ENCODE results near the gene TEX13A.

DNA sequence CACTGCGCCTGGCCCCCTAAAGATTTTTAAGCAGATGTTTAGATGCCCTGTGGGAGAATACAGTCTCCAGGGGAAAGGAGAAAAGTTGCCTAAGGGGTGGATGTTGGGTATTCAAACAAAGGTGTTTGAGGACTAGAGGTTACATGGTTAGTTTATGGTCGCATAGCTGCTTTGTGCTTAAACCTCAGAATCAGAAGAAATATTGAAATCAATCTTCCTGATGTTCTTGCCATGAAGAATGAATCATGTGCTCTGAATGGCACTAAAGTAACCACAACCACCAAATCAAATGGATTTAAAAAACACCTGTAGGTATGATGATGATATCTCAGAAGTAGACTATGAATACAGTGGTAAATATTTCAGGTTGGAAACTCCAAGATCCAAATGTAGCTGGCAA lies 42.7 kb upstream of the TEX13A start:
- TF ChIP-seq CTCF (conservative IDR thresholded peaks at IDR 0.05 in 1 of 2, IDR thresholded peaks at IDR 0.05 in 1 of 2; ENCODE audit: extremely low read depth in 1 of 2, insufficient read depth in 1 of 2, low read depth in 1 of 2, low read length in 2 of 2): no peak
- TF ChIP-seq EZH2 (IDR thresholded peaks at IDR 0.05; ENCODE audit: borderline replicate concordance, low read length): no peak

All from mammary epithelial cell (primary cell).